Measurements from ENCODE around the gene CCDC71. TPM values are rescaled to one million over a fixed set of nuclear protein-coding genes. Genes with fewer than 3 reads are reported as not detected.

Gene CCDC71
- total and polyA plus RNA-seq, 2 of the 13 experiments (the other 11 are each of a cell fraction or from before 2014, with no cell fraction given): 9.7 to 14.3 TPM

GRCh38 chr3:49198161-49198560 is 32.0 kb upstream of the CCDC71 start (continued):
- TF ChIP-seq ZHX1 (CRISPR knock-in tag; IDR thresholded peaks at IDR 0.05; ENCODE audit: low read depth) (no peak), ZNF687 (CRISPR knock-in tag; IDR thresholded peaks at IDR 0.05) (no peak), ZNF7 (CRISPR knock-in tag; IDR thresholded peaks at IDR 0.05) (no peak), HOXA9 (CRISPR knock-in tag; IDR thresholded peaks at IDR 0.05; ENCODE audit: borderline replicate concordance) (no peak), ELF4 (CRISPR knock-in tag; IDR thresholded peaks at IDR 0.05; ENCODE audit: borderline replicate concordance) (no peak), ZSCAN31 (CRISPR knock-in tag; IDR thresholded peaks at IDR 0.05; ENCODE audit: low read depth) (no peak), KDM6A (CRISPR knock-in tag; IDR thresholded peaks at IDR 0.05; ENCODE audit: low read depth) (no peak), ZNF775 (CRISPR knock-in tag; IDR thresholded peaks at IDR 0.05; ENCODE audit: borderline replicate concordance) (no peak), HES4 (CRISPR knock-in tag; IDR thresholded peaks at IDR 0.05; ENCODE audit: borderline replicate concordance) (no peak), ZNF629 (CRISPR knock-in tag; conservative IDR thresholded peaks at IDR 0.05) (no peak), ZNF251 (CRISPR knock-in tag; IDR thresholded peaks at IDR 0.05) (no peak)

Measured in HepG2 (cell line).